GM21717 (cell line): ENCODE measurements around the gene ABRAXAS1.

Experiments
- ATAC-seq: cut with Tn5 transposase; IDR thresholded peaks from one replicate; pipeline ENCODE4 v1.9.1; 2021; ENCODE audit warnings: mild to moderate bottlenecking, moderate library complexity; ENCODE audit not compliant: unreplicated experiment

ABRAXAS1 gene

DNA sequence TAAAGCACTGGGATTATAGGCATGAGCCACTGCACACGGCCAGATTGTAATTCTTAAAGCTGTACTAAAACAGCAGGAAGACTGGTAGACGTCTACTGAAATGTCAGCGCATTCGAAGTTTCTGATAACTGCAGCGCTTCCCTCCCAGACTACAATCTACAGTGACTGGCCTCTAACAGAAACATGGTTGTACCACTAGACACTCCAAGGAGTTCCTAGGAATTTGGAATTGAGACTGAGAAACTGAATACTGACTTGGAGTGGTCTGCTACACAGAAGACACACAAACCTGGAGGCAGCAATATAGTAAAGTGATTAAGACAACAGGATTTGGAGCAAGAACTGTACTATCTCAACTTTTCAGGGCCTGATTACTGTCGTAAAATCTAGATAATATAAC is 30.2 kb downstream of the ABRAXAS1 start:
- no peak for ATAC-seq

DNA sequence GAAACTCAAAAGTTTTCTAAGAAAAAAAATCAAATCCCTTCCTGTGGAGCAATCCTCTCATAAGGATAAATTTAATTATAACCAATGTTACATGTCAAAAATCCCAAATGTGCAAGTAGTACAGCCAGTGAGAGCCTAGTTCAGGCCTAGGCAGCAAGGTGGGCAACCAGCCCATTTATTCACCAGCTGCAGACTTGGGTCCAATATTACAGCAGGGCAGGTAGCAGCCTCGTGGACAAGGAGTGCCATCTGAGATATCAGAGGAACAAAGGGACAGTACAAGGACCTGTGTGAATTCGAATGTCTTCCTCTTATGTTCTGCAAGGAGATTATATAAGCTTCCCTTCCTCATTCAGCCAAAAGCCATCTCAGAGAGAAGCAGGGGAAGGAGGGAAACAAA is 35.9 kb downstream of the ABRAXAS1 start:
- ATAC-seq: no peak

DNA sequence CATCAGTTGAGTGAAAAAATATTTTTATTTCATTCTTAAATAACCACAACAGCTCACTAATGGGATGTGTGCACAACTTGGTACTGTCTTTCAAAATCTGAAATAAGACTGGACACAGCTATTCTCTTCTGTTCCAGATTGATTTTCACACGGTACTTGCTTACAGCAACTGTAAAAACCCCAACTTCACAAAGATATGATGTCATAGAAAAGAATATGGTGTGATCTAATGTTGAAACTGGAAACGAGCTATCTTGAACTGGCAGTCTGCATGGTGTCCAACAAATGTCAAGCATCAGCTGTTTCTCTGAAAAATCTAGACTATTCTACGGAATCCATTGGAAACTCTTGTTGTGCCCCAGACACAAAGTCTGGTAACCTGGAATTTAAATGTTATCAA is 44.0 kb downstream of the ABRAXAS1 start:
- ATAC-seq: peak; percentile 51

GRCh38 chr4:83440148-83440814 is 44.6 kb downstream of the ABRAXAS1 start:
- no peak for ATAC-seq

- no peak for ATAC-seq
These were observed 46.2 kb downstream of the ABRAXAS1 start for GRCh38 chr4:83438719-83439118.

- ATAC-seq: no peak
These were observed 48.2 kb downstream of the ABRAXAS1 start for GRCh38 chr4:83436680-83437079.

DNA sequence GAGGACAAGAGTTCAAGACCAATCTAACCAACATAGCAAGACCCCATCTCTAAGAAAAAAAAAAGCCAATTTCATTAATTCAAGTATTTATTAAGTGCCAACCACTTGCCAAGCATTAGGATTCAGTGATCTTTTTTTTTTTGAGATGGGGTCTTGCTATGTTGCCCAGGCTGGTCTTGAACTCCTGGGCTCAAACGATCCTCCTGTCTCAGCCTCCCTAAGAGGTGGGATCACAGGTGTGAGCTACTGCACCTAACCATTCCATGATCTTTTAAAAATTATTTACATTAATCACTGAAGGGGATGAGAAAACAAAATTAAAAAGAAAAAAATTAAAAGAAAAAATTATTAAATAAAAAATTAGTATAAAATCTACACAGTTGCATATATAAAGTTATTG is 53.7 kb downstream of the ABRAXAS1 start:
- no peak for ATAC-seq

DNA sequence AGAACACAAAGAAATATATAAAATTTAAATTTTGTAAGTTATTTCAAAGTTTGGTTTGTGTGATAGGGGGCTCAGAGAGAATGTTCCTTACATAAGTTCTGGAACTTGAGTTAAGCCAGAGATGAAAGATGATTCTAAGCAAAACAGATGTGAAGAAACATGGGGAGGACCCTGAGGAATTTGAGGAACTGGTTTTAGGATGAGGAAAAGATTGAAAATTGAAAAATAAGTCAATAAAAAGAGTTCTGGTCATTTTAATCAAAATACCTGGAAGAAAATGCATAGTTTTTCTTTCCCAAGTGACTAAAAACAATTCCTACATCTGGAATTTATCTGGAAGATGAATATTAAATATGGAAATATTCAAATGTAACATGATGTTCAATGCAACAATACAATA is 66.7 kb downstream of the ABRAXAS1 start:
- no peak for ATAC-seq

- no peak for ATAC-seq
These were observed 67.3 kb downstream of the ABRAXAS1 start for GRCh38 chr4:83417566-83417965.

DNA sequence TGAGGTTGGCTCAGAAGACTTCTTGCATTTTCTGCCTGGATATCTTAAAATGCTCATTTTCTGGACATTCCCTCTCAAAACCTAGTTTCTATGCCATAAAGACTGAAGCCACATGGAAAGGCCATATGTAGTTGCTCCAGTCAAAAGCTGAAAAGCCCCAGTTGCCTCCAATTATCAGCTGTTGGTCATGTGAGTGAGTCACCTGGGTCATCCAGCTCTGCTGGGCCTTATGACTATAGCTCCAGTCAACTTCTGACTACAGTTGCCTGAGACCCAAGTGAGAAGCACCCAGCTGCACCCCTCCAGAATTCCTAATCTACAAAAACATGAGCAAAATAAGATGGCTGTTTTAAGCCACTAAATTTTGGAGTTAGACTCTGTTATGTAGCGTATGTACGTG is 71.2 kb downstream of the ABRAXAS1 start:
- no peak for ATAC-seq
